ENCODE measurements around the gene CETN2.

The CETN2 gene

GRCh38 chrX:152830312-152831305 is at the start of gene CETN2, which contains the start of gene NSDHL:
TSS of gene CETN2 (minus strand) at chrX:152830757. CDS start at chrX:152830710, 47 bp downstream.
TSS of gene NSDHL (plus strand) at chrX:152831063. CDS start at chrX:152846325, 15,262 bp downstream.
- Histone ChIP-seq H3K4me3 (peak within 1 kb of the TSS; percentile 61 to 71 (median 61)), H3K27ac (peak within 1 kb of the TSS in 20 of 21 experiments; percentile 19 to 86 (median 72))

DNA sequence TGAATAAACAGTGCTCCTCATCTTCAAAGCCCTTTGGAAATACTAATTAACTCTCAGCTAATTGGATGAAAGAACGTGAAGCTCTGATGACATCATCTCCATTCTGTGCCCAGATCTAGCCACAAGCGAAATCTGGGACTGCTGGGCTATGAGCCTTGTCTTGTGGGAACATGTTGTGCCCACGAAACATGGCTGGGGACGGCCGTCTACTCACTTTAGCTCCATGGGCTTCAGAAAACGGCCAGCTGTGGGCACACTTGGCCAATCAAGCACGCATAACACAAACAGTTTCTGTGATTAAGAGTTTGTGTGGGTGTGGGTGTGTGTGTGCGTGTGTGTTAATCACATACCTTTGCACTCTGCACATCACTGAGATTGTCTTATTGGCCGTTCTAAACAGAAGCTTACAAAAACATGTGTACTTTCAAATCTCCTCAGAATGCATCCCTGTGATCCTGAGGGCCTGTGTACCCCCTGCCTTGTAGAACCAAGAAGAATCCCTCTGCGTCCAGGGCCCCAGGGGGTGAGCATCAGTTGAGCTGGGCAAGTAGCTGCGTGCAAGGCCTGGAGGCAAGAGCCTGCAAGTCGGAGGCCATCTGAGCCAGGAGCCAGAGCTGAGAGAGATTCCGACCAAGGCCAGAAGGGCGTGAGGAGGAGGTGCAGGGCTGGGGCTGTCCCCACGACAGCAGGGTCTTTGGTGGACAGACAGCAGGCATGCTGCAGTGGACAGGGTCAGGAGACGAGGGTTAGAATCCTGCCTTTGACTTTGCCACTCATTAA is 48.6 kb upstream of the CETN2 start:
- peak overlapping the region in 8 of 21 experiments; percentile 6 to 59 (median 24) for H3K27ac ChIP-seq

GRCh38 chrX:152876931-152877840 is 46.6 kb upstream of the CETN2 start:
- H3K4me3 ChIP-seq: no peak overlapping the region
- peak overlapping the region in 7 of 21 experiments; percentile 3 to 60 (median 44) for H3K27ac ChIP-seq

More for the DNA sequence above, 48.6 kb upstream of the CETN2 start:
- no peak overlapping the region for H3K4me3 ChIP-seq

- Histone ChIP-seq H3K4me3 (no peak overlapping the region), H3K27ac (no peak overlapping the region)
These were observed 42.8 kb upstream of the CETN2 start for GRCh38 chrX:152873361-152873760.

DNA sequence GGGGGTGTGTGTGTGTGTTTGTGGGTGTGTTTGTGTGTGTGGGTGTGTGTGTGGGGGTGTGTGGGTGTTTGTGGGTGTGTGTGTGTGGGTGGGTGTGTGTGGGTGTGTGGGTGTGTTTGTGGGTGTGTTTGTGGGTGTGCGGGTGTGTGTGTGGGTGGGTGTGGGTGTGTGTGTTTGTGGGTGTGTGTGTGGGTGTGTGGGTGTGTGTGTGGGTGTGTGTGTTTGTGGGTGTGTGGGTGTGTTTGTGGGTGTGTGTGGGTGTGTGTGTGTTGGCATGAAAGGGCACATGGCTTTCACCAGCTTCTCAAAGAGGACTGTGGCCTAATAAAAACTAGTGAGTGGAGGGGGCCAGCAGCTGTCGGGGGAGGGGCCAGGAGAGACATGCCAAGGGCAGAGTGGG is 42.0 kb upstream of the CETN2 start:
- Histone ChIP-seq H3K4me3 (no peak overlapping the region), H3K27ac (no peak overlapping the region)

DNA sequence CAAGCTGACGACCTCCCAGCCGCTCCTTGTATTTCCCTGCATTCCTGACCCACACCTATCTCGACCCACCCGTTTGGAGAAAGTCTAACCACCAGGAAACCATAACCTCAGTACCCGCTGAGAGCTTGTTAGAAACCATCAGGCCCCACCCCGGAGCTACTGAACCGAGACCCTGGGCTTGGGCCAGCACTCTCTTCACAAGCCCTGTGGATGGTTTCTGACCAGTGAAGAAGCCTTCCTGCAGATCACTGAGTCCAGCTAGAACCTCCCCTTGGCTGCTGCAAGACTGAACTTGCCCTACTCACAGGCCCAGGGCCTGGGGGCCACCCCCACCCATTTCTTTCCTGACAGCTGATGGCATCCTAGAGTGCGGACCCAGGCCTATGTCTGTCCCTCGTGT is 40.7 kb upstream of the CETN2 start:
- Histone ChIP-seq H3K27ac (no peak overlapping the region), H3K4me3 (no peak overlapping the region)

GRCh38 chrX:152869972-152870371 is 39.4 kb upstream of the CETN2 start:
- H3K27ac ChIP-seq: no peak overlapping the region

GRCh38 chrX:152866386-152866785 is 35.8 kb upstream of the CETN2 start:
- no peak overlapping the region for H3K4me3 ChIP-seq
- H3K27ac ChIP-seq: no peak overlapping the region

More at GRCh38 chrX:152869972-152870371, 39.4 kb upstream of the CETN2 start:
- no peak overlapping the region for H3K4me3 ChIP-seq

DNA sequence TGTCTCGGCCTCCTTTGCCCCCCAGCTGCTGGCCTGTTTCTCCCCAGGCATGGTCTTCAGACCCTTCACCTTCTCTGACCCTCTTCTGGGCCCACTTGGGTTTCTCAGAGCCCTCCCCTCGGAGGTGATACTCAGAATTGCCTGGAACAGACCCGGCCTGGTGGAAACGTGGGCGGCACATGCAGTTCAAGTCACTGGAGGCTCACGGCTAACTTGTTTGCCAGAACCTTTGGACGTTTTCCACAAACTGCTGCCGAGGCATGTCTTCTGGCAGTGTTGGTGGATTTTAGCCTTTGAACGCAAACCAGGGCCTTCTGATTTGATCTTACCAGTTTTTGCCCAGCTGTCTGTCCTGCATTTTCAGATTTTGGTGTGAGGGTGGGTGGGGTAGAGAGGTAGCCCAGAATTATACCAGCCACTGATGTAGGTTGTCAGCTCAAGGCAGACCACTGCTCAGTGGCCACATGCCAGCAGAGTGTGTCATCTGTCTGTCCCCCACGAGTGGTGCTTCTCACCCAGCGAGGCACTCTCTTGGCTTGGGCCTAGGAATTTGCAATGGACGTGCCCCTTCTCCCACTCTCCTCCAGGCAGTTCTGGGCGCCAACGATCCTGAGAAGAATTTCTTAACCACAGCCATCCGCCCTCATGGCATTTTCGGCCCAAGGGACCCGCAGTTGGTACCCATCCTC is 34.8 kb upstream of the CETN2 start:
- Histone ChIP-seq H3K27ac (no peak overlapping the region), H3K4me3 (no peak overlapping the region)

DNA sequence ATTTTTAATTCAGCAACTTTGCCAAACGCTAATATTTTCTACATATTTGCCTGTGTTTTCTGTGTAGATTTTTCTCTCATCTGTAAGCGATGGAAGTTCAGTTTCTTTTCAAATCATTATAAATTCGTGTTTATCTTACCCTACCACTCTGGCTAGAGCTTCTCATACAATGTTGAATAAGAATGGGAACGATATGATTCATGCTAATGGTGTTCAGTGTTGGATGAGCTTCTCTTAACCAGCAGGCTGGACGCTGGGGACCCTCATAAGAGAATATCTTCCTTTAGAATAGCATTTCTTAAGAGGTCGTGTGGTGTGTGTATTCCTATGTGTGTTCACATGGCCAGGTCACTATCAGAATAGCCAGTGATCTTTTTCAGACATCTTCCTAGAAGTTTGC is 31.3 kb upstream of the CETN2 start:
- H3K4me3 ChIP-seq: no peak overlapping the region
- no peak overlapping the region for H3K27ac ChIP-seq

DNA sequence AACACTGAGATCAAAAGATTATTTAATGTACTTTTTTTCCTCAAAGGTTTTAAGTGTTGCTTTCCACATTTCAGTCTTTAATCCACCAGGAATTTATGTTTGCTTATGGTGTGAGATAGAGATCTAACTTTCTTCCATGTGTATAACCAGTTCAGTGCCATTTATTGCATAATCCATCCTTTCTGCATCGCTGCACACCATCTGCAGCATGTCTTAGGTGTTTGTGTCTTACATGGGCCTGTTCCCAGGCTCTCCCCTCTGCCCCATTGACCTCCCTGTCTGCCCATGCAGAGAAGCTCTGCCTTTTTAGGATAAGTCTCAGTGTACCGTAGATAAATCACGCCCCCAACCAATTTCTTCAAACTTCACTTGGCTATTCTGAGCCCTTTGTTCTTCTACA is 30.6 kb upstream of the CETN2 start:
- H3K4me3 ChIP-seq: no peak overlapping the region
- no peak overlapping the region for H3K27ac ChIP-seq

DNA sequence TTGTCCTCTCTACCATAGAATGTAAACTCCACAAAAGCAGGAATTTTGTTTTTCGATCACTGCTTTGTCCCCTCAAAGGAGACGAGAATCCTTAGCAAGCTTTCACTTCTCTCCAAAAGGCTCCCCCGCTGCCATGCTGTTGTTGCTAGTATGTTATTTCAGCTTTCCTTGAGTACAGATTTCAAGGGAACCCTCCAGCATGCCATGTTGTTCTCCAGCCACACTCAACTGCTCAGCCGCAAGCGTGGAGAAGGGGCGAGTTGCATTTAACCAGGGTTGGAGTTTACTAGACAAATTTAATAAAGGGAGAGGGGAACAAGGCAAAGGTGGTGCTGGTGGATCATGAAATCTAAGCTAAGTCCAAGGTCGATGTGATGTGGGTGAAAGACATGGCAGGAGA is 23.4 kb upstream of the CETN2 start:
- H3K27ac ChIP-seq: no peak overlapping the region
- no peak overlapping the region for H3K4me3 ChIP-seq

- Histone ChIP-seq H3K27ac (no peak overlapping the region), H3K4me3 (no peak overlapping the region)
These were observed 19.9 kb upstream of the CETN2 start for GRCh38 chrX:152850465-152850864.

DNA sequence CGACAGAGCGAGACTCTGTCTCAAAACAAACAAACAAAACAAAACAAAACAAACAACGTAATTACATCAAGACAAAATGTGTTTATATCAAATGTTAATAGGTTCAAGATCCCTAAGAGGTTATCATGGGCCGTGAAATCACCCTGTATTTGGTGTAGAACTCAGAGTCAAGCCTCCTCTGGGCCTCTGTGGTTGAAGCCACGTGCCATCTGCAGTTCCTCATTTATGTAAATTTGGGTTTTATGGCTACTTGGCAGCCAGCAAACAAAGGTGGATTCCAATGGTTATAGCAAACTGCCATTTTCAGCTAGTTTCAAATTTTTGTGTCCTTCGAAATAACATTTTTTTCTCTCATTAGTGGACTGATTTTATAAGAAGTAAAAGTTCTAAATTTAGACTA is 16.7 kb upstream of the CETN2 start:
- no peak overlapping the region for H3K4me3 ChIP-seq
- no peak overlapping the region for H3K27ac ChIP-seq

GRCh38 chrX:152845618-152846240 is 15.2 kb upstream of the CETN2 start:
- H3K27ac ChIP-seq: no peak overlapping the region
- no peak overlapping the region for H3K4me3 ChIP-seq

DNA sequence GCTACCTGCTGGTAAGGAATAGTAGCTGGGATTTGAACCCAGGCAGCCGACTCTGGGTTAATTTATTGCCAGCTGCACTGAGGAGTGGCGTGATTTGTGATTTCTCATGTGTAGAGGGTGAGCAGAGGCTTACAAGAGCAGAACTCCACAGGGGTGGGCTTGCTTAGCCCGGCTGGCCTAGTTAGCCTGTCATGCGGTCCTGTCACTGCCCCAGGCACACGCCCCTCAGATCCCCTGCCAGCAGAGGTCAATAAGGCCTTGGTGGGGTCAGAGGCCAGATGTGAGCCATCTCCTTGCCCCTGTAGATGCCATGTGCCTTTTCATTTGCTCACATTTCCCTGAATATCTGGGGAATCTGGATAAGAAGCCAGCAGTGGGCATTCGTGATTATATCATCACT is 13.7 kb upstream of the CETN2 start:
- Histone ChIP-seq H3K27ac (no peak overlapping the region), H3K4me3 (no peak overlapping the region)

DNA sequence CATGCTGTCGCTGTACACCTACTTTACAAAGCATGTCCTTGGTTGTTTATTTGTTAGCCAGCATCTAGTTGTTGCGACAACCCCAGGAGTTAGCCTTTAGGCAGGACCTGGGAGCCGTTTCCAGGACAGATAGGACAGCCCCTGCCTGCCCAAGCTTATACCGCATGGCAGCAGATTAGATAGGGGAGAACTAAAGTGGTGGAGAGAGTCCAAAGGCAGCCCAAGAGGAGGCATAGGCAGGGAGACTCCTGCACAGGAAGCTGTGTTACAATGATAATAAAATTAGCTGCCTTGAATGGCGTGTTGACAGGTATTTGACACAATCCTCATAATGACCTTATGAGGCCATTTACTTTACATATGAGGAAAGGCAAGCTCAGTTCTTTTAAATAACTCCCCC is 13.3 kb upstream of the CETN2 start:
- H3K27ac ChIP-seq: no peak overlapping the region
- H3K4me3 ChIP-seq: no peak overlapping the region

DNA sequence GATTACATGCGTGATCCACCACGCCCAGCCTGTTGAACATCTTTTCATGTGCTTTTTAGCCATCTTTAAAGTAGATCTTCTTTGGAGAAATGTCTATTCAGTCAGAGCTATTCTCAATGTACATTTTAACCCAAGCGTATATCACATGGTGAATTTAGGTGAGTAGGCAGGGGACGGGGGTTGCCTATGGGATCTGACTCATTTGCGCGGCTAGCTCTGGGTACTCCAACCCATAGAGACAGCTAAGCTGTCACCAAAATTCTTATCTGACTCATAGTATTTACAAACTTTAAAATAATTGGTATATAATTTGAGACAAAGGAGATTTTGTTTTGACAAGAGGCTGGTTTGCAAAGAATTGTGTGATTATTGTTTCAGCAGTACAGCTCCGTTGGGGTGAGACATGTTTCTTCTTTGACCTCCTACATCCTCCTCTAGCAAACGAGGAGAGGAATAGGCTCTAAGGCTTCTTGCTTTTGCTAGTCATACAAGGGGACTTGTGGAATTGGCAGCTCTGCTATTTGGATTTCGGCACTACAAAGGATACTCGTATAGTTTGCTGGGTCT is 12.3 kb upstream of the CETN2 start:
- Histone ChIP-seq H3K27ac (no peak overlapping the region), H3K4me3 (no peak overlapping the region)
